ENCODE measurements around the gene MESD. TPM values are rescaled to one million over a fixed set of nuclear protein-coding genes. Genes with fewer than 3 reads are reported as not detected.

The MESD gene
- total RNA-seq, 1 experiment from 2014 or later: 28.2 TPM

- no peaks in the 10 kb centered on the region for H3K9me3 ChIP-seq (ENCODE audit: control insufficient read depth, insufficient read depth, low read depth, low read length)
- ChIA-PET CTCF (no interaction called here), POLR2A (interaction anchor here (1.0 kb wide), 1 partner anchor 509 kb away, joined by 4 read pairs; no protein-coding TSS in a partner anchor)
- no peaks in the 10 kb centered on the region for H3K4me1 ChIP-seq (ENCODE audit: control insufficient read depth, insufficient read depth, low read length)
- intact Hi-C loops (cut with micrococcal nuclease; ENCODE audit: unreplicated experiment) (no loop called here), in situ Hi-C loops (cut with HindIII; ENCODE audit: low pct_unique_long_range_greater_than_20kb, low sequenced_read_pairs) (no loop called here)
- DNase-seq (ENCODE audit: low read depth, low spot score) (no peak), ATAC-seq (no peak)
- no peak for TF ChIP-seq POLR2AphosphoS5 (IDR thresholded peaks at IDR 0.05; ENCODE audit: low read depth, low read length)
- TF ChIP-seq CTCF (IDR thresholded peaks at IDR 0.05): no peak
- TF ChIP-seq REST (IDR thresholded peaks at IDR 0.05; ENCODE audit: insufficient read depth in 1 of 2, low read depth in 2 of 2, low read length in 1 of 2): no peak
- TF ChIP-seq TCF7L2 (IDR thresholded peaks at IDR 0.05; ENCODE audit: low read depth, low read length): no peak
- TF ChIP-seq SIN3A (IDR thresholded peaks at IDR 0.05; ENCODE audit: borderline replicate concordance, insufficient read depth, low read depth, low read length): no peak
- no peaks in the 10 kb centered on the region for H3K36me3 ChIP-seq (ENCODE audit: control insufficient read depth, insufficient read depth, low read length)
- no TSS peak for BruUV-seq (replicated peaks)
- no peaks in the 10 kb centered on the region for H3K27me3 ChIP-seq (ENCODE audit: control insufficient read depth, insufficient read depth, low read length)
- H3K27ac ChIP-seq (ENCODE audit: low read length): no peak overlapping the region
- H3K4me3 ChIP-seq (ENCODE audit: low read depth in 2 of 2, low read length in 2 of 2): no peak overlapping the region
Measured at GRCh38 chr15:80946576-80946975, 43.0 kb downstream of the MESD start.

- Histone ChIP-seq H3K9me3 (ENCODE audit: control insufficient read depth, insufficient read depth, low read depth, low read length) (no peaks in the 10 kb centered on the region), H3K4me1 (ENCODE audit: control insufficient read depth, insufficient read depth, low read length) (no peaks in the 10 kb centered on the region), H3K27me3 (ENCODE audit: control insufficient read depth, insufficient read depth, low read length) (no peaks in the 10 kb centered on the region), H3K36me3 (ENCODE audit: control insufficient read depth, insufficient read depth, low read length) (no peaks in the 10 kb centered on the region), H3K4me3 (ENCODE audit: low read depth in 2 of 2, low read length in 2 of 2) (no peak overlapping the region), H3K27ac (ENCODE audit: low read length) (no peak overlapping the region)
- ChIA-PET POLR2A (interaction anchor here (0.6 to 1.0 kb wide), 2 partner anchors 295 to 508 kb away, joined by 4 to 9 read pairs; no protein-coding TSS in a partner anchor), CTCF (no interaction called here)
- in situ Hi-C loops (cut with HindIII; ENCODE audit: low pct_unique_long_range_greater_than_20kb, low sequenced_read_pairs) (no loop called here), intact Hi-C loops (cut with micrococcal nuclease; ENCODE audit: unreplicated experiment) (no loop called here)
- BruUV-seq (replicated peaks): no TSS peak
- TF ChIP-seq SIN3A (IDR thresholded peaks at IDR 0.05; ENCODE audit: borderline replicate concordance, insufficient read depth, low read depth, low read length) (no peak), TCF7L2 (IDR thresholded peaks at IDR 0.05; ENCODE audit: low read depth, low read length) (no peak), POLR2AphosphoS5 (IDR thresholded peaks at IDR 0.05; ENCODE audit: low read depth, low read length) (no peak), REST (IDR thresholded peaks at IDR 0.05; ENCODE audit: insufficient read depth in 1 of 2, low read depth in 2 of 2, low read length in 1 of 2) (no peak), CTCF (IDR thresholded peaks at IDR 0.05) (no peak)
- ATAC-seq (no peak), DNase-seq (ENCODE audit: low read depth, low spot score) (no peak)
Measured at GRCh38 chr15:80945605-80946004, 44.0 kb downstream of the MESD start.
